ENCODE results near the gene PVR.
A peak's percentile ranks its signal among the peaks of the same experiment; 100 is the strongest.
"Not testable (repeated sequence)": the region's sequence is repeated elsewhere in the genome, so short reads cannot be mapped to it uniquely, and the experiment has no call there.

PVR gene

GRCh38 chr19:44680536-44680935 lies 36.8 kb downstream of the PVR start:
- DNase-seq, result no peak

GRCh38 chr19:44681992-44682790 lies 38.5 kb downstream of the PVR start:
- DNase-seq, result no peak

GRCh38 chr19:44682807-44683206 lies 39.1 kb downstream of the PVR start:
- DNase-seq, result no peak

GRCh38 chr19:44683434-44684210 lies 39.9 kb downstream of the PVR start:
- no peak for DNase-seq

GRCh38 chr19:44684396-44684795 lies 40.7 kb downstream of the PVR start:
- not testable (repeated sequence) for DNase-seq

GRCh38 chr19:44684892-44685863 lies 41.5 kb downstream of the PVR start:
- DNase-seq, result no peak

- DNase-seq, result no peak
Measured at GRCh38 chr19:44685877-44686276, 42.2 kb downstream of the PVR start.

GRCh38 chr19:44686896-44687295 lies 43.2 kb downstream of the PVR start:
- DNase-seq, result no peak

GRCh38 chr19:44687888-44688287 lies 44.2 kb downstream of the PVR start:
- DNase-seq, result no peak

- peak; percentile 10 for DNase-seq
Measured at GRCh38 chr19:44689290-44690130, 45.8 kb downstream of the PVR start.

- no peak for DNase-seq
Measured at GRCh38 chr19:44690131-44690440, 46.4 kb downstream of the PVR start.

GRCh38 chr19:44692379-44692721 lies 48.6 kb downstream of the PVR start:
- no peak for DNase-seq

GRCh38 chr19:44694184-44694579 lies 50.5 kb downstream of the PVR start:
- DNase-seq, result no peak

GRCh38 chr19:44696939-44697669 lies 53.4 kb downstream of the PVR start:
- no peak for DNase-seq

GRCh38 chr19:44697670-44698034 lies 53.9 kb downstream of the PVR start:
- DNase-seq, result no peak

- DNase-seq, result no peak
Measured at GRCh38 chr19:44698492-44699201, 54.9 kb downstream of the PVR start, which contains the start of gene CEACAM16. Gene CEACAM16 (plus strand): TSS chr19:44699151. CDS start chr19:44701457, 2,306 bp downstream.

- DNase-seq, result no peak
Measured at GRCh38 chr19:44700547-44700946, 56.8 kb downstream of the PVR start.

GRCh38 chr19:44701228-44701627 lies 57.5 kb downstream of the PVR start:
- DNase-seq, result no peak

GRCh38 chr19:44702551-44703176 lies 59.0 kb downstream of the PVR start:
- no peak for DNase-seq

GRCh38 chr19:44703336-44704078 lies 59.8 kb downstream of the PVR start:
- DNase-seq, result no peak
